Measurements from ENCODE around the gene KIF4A.
A peak's percentile ranks its signal among the peaks of the same experiment; 100 is the strongest.
"Not testable (repeated sequence)": the region's sequence is repeated elsewhere in the genome, so short reads cannot be mapped to it uniquely, and the experiment has no call there.

Gene KIF4A

DNA sequence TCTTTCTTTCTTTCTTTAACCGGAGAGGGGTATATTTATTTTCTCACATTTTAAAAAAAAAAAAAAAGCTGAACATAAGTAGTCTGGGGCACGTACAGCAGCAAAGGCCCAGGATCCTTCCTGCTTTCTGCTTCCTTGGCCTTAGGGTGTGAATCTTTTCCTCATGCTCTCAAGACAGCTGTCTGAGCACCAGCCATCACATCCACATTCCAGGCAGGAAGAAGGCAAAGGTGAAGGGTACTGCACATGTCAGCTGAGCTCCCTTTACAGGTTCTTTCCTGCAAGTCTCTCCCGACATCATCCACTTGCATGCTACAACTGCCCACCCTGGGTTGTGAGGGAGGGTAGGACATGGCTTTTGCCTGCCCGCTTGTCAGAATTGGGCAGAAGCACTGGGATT is 69.6 kb downstream of the KIF4A start:
- no peak overlapping the region for H3K4me3 ChIP-seq (ENCODE audit: low read length)
- DNase-seq (ENCODE audit: low read depth, low spot score): no peak

DNA sequence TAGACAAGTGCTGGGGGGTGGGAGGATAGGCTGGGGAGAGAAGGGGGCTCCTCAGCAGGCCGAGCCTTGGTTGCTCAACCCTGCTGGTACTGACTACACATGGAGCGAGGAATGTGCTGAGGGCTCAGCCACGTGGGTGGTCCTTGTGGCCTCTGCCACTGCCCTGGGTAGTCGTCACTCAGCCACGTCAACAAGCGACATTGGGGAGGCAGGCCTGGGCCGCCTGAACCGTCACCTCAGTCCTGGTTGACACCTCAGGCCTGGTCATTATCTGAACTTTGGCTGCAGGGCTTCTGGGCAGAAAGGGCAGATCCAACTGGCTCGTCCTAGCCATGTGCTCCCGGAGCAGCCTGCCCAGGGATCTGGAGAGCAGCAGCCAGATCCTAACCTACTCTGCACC is 70.5 kb downstream of the KIF4A start:
- no peak overlapping the region for H3K4me3 ChIP-seq (ENCODE audit: low read length)
- DNase-seq (ENCODE audit: low read depth, low spot score): no peak

GRCh38 chrX:70368731-70369130 is 78.8 kb downstream of the KIF4A start:
- H3K4me3 ChIP-seq (ENCODE audit: low read length); DNase-seq (ENCODE audit: low read depth, low spot score): not testable (repeated sequence)

DNA sequence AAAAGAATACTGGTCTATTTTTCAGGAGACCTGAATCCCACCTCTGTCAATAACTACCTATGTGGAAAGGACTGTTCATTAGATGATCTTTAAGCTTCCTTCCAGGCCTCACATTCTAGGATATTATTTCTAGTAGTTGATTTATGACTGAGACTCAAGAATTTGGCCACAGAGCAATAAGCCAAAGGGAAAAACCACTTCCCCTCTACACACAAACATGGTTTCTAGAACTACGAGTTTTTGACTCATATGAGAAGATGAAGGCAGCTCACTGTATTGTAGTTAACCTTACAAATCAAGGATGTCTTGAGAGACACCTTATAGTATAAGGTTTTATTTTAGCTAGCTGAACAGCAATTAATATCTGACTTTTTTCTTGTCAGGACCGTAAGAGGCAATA is 96.3 kb downstream of the KIF4A start:
- DNase-seq (ENCODE audit: low read depth, low spot score): no peak
- H3K4me3 ChIP-seq (ENCODE audit: low read length): no peak overlapping the region

DNA sequence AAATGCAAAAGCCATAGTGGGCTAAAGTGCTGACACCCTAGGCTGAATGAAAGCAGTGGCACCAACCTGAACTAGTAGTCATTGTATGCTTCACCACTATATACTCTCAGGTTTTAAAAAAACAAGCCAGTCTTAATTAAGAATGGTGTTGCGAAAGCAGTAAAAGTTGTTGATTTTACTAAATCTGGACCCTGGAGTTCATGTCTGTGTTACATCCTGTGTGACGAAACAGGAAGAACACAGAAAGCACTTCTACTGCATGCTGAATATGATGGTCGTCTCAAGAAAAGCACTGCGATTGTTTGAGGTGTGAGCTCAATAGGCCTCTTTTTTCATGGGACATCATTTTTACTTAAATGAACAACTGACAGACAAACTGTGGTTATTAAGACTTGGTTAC is 109.0 kb downstream of the KIF4A start:
- H3K4me3 ChIP-seq (ENCODE audit: low read length): no peak overlapping the region
- no peak for DNase-seq (ENCODE audit: low read depth, low spot score)

- not testable (repeated sequence) for H3K4me3 ChIP-seq (ENCODE audit: low read length); DNase-seq (ENCODE audit: low read depth, low spot score)
Observed at GRCh38 chrX:70400181-70400580, 110.3 kb downstream of the KIF4A start.

GRCh38 chrX:70402721-70403120 is 112.8 kb downstream of the KIF4A start:
- H3K4me3 ChIP-seq (ENCODE audit: low read length): no peak overlapping the region
- no peak for DNase-seq (ENCODE audit: low read depth, low spot score)

DNA sequence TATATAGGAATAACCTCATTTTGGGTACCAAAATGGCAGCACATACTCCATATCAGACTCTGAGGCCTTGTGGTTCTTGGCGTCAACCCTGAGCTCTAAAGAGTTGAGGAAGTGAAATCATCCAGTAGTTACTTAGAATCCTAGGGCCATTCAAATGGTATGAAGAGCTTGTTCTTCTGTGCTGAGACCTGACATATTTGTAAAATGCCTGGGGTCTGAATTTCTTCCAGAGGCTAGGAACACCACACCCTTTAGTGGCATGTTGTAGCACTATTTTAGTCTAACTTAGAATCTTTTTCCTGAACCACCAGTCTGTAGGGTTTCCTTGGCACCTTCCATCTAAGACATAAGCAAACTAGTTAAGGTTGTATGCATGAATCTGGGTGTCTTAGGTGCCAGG is 115.1 kb downstream of the KIF4A start:
- no peak overlapping the region for H3K4me3 ChIP-seq (ENCODE audit: low read length)
- no peak for DNase-seq (ENCODE audit: low read depth, low spot score)

- H3K4me3 ChIP-seq (ENCODE audit: low read length): no peak overlapping the region
- DNase-seq (ENCODE audit: low read depth, low spot score): no peak
Observed at GRCh38 chrX:70410921-70411320, 121.0 kb downstream of the KIF4A start.

- DNase-seq (ENCODE audit: low read depth, low spot score): no peak
- no peak overlapping the region for H3K4me3 ChIP-seq (ENCODE audit: low read length)
Observed at GRCh38 chrX:70411475-70411874, 121.6 kb downstream of the KIF4A start.

GRCh38 chrX:70421618-70422017 is 131.7 kb downstream of the KIF4A start:
- DNase-seq (ENCODE audit: low read depth, low spot score): no peak

GRCh38 chrX:70422851-70423341 is 133.0 kb downstream of the KIF4A start, which contains the start of gene GDPD2:
Gene GDPD2 (plus strand): TSS chrX:70423314. CDS start chrX:70424985, 1,671 bp downstream.
- no peak for DNase-seq (ENCODE audit: low read depth, low spot score)
- no peak within 1 kb of the TSS for H3K4me3 ChIP-seq (ENCODE audit: low read length)

More at GRCh38 chrX:70421618-70422017, 131.7 kb downstream of the KIF4A start:
- H3K4me3 ChIP-seq (ENCODE audit: low read length): no peak overlapping the region

DNA sequence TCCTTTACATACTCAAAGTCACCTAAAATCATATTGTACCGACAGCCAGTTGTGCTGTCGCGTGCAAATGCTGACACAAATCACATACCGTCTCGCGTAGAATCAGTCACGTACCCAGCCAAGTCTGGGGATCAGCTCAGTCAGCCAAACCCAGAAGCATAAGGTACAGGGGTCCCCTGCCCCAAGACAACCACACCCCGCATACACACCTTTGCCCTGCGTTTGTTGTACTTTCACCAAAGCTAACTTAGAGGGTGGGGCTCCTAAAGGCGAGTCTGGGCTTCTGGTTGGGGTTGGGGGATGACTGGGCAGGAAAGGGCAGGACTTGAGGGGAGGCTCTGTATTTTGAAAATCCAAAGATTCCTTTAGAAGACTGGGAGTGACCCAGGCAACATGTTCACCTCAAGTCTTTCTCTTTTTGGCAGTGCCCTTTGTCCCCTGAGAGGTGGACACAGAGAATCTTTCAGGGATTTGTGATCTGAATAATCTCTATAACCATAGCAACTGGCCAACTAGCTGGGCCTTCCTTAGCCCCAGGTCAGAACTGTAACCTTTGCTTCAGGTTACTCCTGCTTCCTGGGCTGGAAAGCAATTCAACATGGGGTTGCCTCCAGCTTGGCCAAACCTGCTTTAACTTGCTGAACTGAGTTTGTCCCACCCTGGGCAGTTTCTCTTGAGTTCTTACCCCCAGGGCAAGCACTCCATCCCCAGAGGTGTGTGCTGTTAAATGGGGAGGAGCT is 134.2 kb downstream of the KIF4A start:
- DNase-seq (ENCODE audit: low read depth, low spot score): no peak
- H3K4me3 ChIP-seq (ENCODE audit: low read length): no peak overlapping the region

- DNase-seq (ENCODE audit: low read depth, low spot score): no peak
- H3K4me3 ChIP-seq (ENCODE audit: low read length): no peak overlapping the region
Observed at GRCh38 chrX:70424801-70425200, 134.9 kb downstream of the KIF4A start.

DNA sequence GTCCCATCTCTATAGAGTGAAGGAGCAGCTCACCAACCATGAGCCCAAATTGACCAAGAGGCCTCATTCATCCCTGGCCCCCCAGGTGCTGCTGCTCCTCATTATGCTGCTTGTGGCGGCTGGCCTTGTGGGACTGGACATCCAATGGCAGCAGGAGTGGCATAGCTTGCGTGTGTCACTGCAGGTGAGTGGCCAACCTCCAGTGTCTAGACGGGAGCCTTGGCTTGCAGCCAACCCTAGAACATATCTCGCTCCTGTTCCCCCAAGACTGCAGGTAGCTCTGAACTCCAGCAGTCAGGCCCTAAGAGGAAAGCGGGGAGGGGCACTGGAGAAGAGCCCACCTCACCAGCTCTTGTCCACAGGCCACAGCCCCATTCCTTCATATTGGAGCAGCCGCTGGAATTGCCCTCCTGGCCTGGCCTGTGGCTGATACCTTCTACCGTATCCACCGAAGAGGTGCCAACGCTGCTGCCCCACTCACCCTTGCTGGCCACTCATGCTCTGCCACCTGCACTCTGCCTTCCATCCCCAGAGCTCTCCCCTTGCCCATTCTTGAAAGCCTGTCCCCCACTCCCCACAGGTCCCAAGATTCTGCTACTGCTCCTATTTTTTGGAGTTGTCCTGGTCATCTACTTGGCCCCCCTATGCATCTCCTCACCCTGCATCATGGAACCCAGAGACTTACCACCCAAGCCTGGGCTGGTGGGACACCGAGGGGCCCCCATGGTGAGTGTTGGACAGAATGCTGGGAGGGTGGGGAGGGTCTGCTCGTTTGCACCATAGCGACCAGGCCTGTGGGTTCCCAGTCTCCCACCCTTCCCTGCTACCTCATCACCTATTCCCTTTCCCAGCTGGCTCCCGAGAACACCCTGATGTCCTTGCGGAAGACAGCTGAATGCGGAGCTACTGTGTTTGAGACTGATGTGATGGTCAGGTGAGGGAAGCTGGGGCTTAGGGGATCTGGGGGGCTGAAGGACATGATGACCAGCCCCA is 136.7 kb downstream of the KIF4A start:
- no peak overlapping the region for H3K4me3 ChIP-seq (ENCODE audit: low read length)
- no peak for DNase-seq (ENCODE audit: low read depth, low spot score)

DNA sequence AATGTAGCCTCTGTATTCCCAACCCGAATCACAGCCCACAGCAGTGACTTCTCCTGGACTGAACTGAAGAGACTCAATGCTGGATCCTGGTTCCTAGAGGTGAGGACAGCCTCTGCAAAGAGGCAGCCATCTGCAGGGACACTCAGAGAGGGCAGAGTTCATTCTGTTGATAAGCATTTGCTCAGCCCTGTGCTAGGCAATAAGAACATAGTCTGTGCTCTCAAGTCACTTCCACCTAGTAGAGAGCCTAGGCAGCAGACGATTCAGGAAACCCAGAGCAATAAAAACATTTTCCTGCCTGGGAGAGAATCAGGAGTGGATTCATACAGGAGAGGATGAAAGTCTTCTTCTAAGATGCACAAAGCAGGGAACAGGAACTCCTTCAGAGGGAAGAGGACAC is 137.5 kb downstream of the KIF4A start:
- DNase-seq (ENCODE audit: low read depth, low spot score): no peak
- H3K4me3 ChIP-seq (ENCODE audit: low read length): no peak overlapping the region

DNA sequence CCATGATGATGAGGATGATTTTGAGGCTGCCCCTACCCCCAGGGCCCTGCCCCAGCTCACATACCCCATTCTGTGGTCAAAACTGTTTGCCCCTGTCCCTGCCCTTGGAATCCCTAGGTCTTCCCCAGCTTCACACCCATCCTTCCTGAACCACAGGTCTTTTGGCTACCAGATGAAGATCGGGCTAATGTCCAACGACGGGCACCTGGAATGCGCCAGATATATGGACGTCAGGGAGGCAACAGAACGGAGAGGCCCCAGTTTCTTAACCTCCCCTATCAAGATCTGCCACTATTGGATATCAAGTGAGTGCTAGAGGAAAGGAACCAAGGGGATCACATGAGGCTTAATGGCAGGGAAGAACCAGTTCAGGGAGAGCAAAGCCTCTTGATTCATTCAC is 139.9 kb downstream of the KIF4A start:
- no peak for DNase-seq (ENCODE audit: low read depth, low spot score)
- H3K4me3 ChIP-seq (ENCODE audit: low read length): no peak overlapping the region

- peak overlapping the region; percentile 64 for H3K4me3 ChIP-seq (ENCODE audit: low read length)
- DNase-seq (ENCODE audit: low read depth, low spot score): no peak
Observed at GRCh38 chrX:70432936-70433847, 143.3 kb downstream of the KIF4A start.

GRCh38 chrX:70433848-70434351 is 144.0 kb downstream of the KIF4A start:
- DNase-seq (ENCODE audit: low read depth, low spot score): peak; percentile 35

More at GRCh38 chrX:70433848-70434351, 144.0 kb downstream of the KIF4A start:
- peak overlapping the region; percentile 64 for H3K4me3 ChIP-seq (ENCODE audit: low read length)

Data from Jurkat, Clone E6-1 (cell line).